ENCODE data around the gene SLC1A3. TPM values are rescaled to one million over a fixed set of nuclear protein-coding genes. Genes with fewer than 3 reads are reported as not detected.

SLC1A3 gene
- total and polyA plus RNA-seq, 2 donors (not counting 1 experiment from before 2014, with no cell fraction given) = 0.37 TPM; not detected in 1

- Histone ChIP-seq H2AFZ (ENCODE audit: insufficient read depth, low read depth, low read length, poor library complexity, severe bottlenecking) (no peak overlapping the region), H3K27me3 (replicated peaks in 1 of 4; ENCODE audit: control extremely low read depth in 1 of 4, control insufficient read depth in 3 of 4, insufficient read depth in 4 of 4, low read length in 3 of 4) (no peaks in the 10 kb centered on the region), H3K79me2 (ENCODE audit: control insufficient read depth, insufficient read depth, low read length) (peaks cover 3% of the 10 kb centered on the region), H3K36me3 (replicated peaks in 1 of 2; ENCODE audit: control extremely low read depth in 1 of 2, control insufficient read depth in 1 of 2, extremely low read depth in 1 of 2, insufficient read depth in 2 of 2, low read length in 1 of 2) (peaks cover 1 to 3% of the 10 kb centered on the region in 2 experiments), H3K4me1 (ENCODE audit: control insufficient read depth in 2 of 2, insufficient read depth in 2 of 2, low read length in 2 of 2) (peaks cover 22 to 28% of the 10 kb centered on the region in 2 donors), H4K20me1 (ENCODE audit: control insufficient read depth, insufficient read depth, low read length, poor library complexity, severe bottlenecking) (no peaks in the 10 kb centered on the region), H3K9ac (ENCODE audit: low read length) (no peak overlapping the region), H3K4me3 (ENCODE audit: control extremely low read depth in 1 of 5, extremely low read depth in 1 of 5, insufficient read depth in 1 of 5, low read depth in 2 of 5, low read length in 4 of 5) (no peak overlapping the region), H3K4me2 (replicated peaks; ENCODE audit: low read depth, low read length, poor library complexity, severe bottlenecking) (no peak overlapping the region), H3K27ac (ENCODE audit: low read length in 2 of 2) (no peak overlapping the region), H3K9me3 (ENCODE audit: control extremely low read depth in 1 of 3, control insufficient read depth in 2 of 3, insufficient read depth in 1 of 3, low read length in 2 of 3) (no peaks in the 10 kb centered on the region)
- intact Hi-C loops (cut with micrococcal nuclease) = loop anchor here (5.0 kb wide), 3 partner anchors 187 to 617 kb away; partner anchors contain the start of gene NADK2
- H3K27ac Mint-ChIP-seq = no peak overlapping the region
- no peak for ATAC-seq (ENCODE audit: low read depth)
- peaks cover 4% of the 10 kb centered on the region for H3K27me3 Mint-ChIP-seq
- WGBS (ENCODE audit: insufficient coverage) = 98% methylated on average over 5 of the region's 5 CpGs
- ChIA-PET POLR2A (no interaction called here), CTCF (interaction anchor here (1.2 to 2.8 kb wide), 3 partner anchors 36 to 544 kb away, joined by 3 to 18 read pairs (median 17); no protein-coding TSS in a partner anchor)
- H3K4me3 Mint-ChIP-seq = no peak overlapping the region
- H3K9me3 Mint-ChIP-seq (ENCODE audit: insufficient read depth) = no peaks in the 10 kb centered on the region
- peaks cover 31% of the 10 kb centered on the region for H3K4me1 Mint-ChIP-seq
- DNase-seq = no peak
- TF ChIP-seq EZH2 (IDR thresholded peaks at IDR 0.05; ENCODE audit: borderline replicate concordance, insufficient read depth, low read depth, low read length, poor library complexity, severe bottlenecking) (no peak), CTCF (IDR thresholded peaks at IDR 0.05) (no peak)
Observed at GRCh38 chr5:36694351-36694750, 87.9 kb downstream of the SLC1A3 start.

GRCh38 chr5:36696059-36696673 lies 89.8 kb downstream of the SLC1A3 start:
- Mint-ChIP-seq H3K27me3 (peaks cover 4% of the 10 kb centered on the region), H3K4me3 (no peak overlapping the region), H3K9me3 (ENCODE audit: insufficient read depth) (no peaks in the 10 kb centered on the region), H3K4me1 (peaks cover 30% of the 10 kb centered on the region), H3K27ac (peak overlapping the region; percentile 4)
- POLR2A ChIA-PET = no interaction called here
- ATAC-seq (ENCODE audit: low read depth) (peak; percentile 52), DNase-seq (peak; percentile 59)
- Histone ChIP-seq H3K9ac (ENCODE audit: low read length) (no peak overlapping the region), H3K79me2 (ENCODE audit: control insufficient read depth, insufficient read depth, low read length) (peaks cover 13% of the 10 kb centered on the region), H3K4me3 (ENCODE audit: control extremely low read depth in 1 of 5, extremely low read depth in 1 of 5, insufficient read depth in 1 of 5, low read depth in 2 of 5, low read length in 4 of 5) (no peak overlapping the region), H3K27me3 (replicated peaks in 1 of 4; ENCODE audit: control extremely low read depth in 1 of 4, control insufficient read depth in 3 of 4, insufficient read depth in 4 of 4, low read length in 3 of 4) (no peaks in the 10 kb centered on the region), H3K9me3 (ENCODE audit: control extremely low read depth in 1 of 3, control insufficient read depth in 2 of 3, insufficient read depth in 1 of 3, low read length in 2 of 3) (no peaks in the 10 kb centered on the region), H2AFZ (ENCODE audit: insufficient read depth, low read depth, low read length, poor library complexity, severe bottlenecking) (no peak overlapping the region), H3K4me1 (ENCODE audit: control insufficient read depth in 2 of 2, insufficient read depth in 2 of 2, low read length in 2 of 2) (peaks cover 25 to 27% of the 10 kb centered on the region in 2 donors), H4K20me1 (ENCODE audit: control insufficient read depth, insufficient read depth, low read length, poor library complexity, severe bottlenecking) (peaks cover 7% of the 10 kb centered on the region), H3K36me3 (replicated peaks in 1 of 2; ENCODE audit: control extremely low read depth in 1 of 2, control insufficient read depth in 1 of 2, extremely low read depth in 1 of 2, insufficient read depth in 2 of 2, low read length in 1 of 2) (peaks cover 1 to 3% of the 10 kb centered on the region in 2 experiments), H3K27ac (ENCODE audit: low read length in 2 of 2) (no peak overlapping the region), H3K4me2 (replicated peaks; ENCODE audit: low read depth, low read length, poor library complexity, severe bottlenecking) (no peak overlapping the region)
- intact Hi-C loops (cut with micrococcal nuclease) = loop anchor here (2.0 kb wide), 1 partner anchor 517 kb away; no protein-coding TSS in a partner anchor
- CTCF ChIA-PET = interaction anchor here (0.7 to 3.6 kb wide), 25 partner anchors 9 to 545 kb away, joined by 3 to 21 read pairs (median 4); partner anchors contain the start of gene NIPBL
- no peak for TF ChIP-seq EZH2 (IDR thresholded peaks at IDR 0.05; ENCODE audit: borderline replicate concordance, insufficient read depth, low read depth, low read length, poor library complexity, severe bottlenecking)
- TF ChIP-seq CTCF (IDR thresholded peaks at IDR 0.05) = peak; percentile 72
- WGBS (ENCODE audit: insufficient coverage) = 46% methylated on average over 5 of the region's 7 CpGs

Measured in B cell (primary cell).